K562 (cell line): ENCODE results near the gene IFT52. TPM values are rescaled to one million over a fixed set of nuclear protein-coding genes. Genes with fewer than 3 reads are reported as not detected.
"Not testable (repeated sequence)": the region's sequence is repeated elsewhere in the genome, so short reads cannot be mapped to it uniquely, and the experiment has no call there.

Experiments used
- ATAC-seq: fragments of 200-7000 bp; cut with Tn5 transposase; 3 replicates; pipeline ENCODE4 v1.9.1; 2020; ENCODE audit warnings: moderate library complexity
- BruUV-seq: library from RNA; stranded (reverse); fragments of 400-500 nt; replicated peaks from 2 replicates; lab custom pipeline; 2021; lab: Mats Ljungman, UMichigan
- CTCF ChIA-PET: fragments of 300-600 bp; formaldehyde crosslinking; extraction: SDS; loops from one replicate; lab custom pipeline; 2021; ENCODE audit warnings: low intra/inter-chr PET ratio; lab: Yijun Ruan, JAX
- POLR2A ChIA-PET: fragments of 300-600, 350-650 bp; sonication (Branson Sonifier 250); formaldehyde crosslinking; extraction: SDS; loops from one replicate; lab custom pipeline; 2021; ENCODE audit warnings: antibody characterized with exemption, inconsistent platforms; lab: Yijun Ruan, JAX
- DNase-seq, 4 experiments: peaks; one replicate each; pipeline versions ENCODE4 v3.0.0 to v3.0.0-alpha.2; 2011 to 2018; ENCODE audit warnings: low spot score in 3 of 4, mixed read lengths in 3 of 4; ENCODE audit errors: extremely low read depth in 1 of 4
- FAIRE-seq: peaks from 2 replicates; lab custom pipeline; 2011; peaks lifted over from hg19 to GRCh38; lab: Jason Lieb, UNC
- H2AFZ ChIP-seq: 2 replicates; pipeline ENCODE4 v1.6.0; 2011; ENCODE audit warnings: low read depth, low read length, control low read depth, inconsistent platforms
- H3K27ac ChIP-seq: fragments of 200-600 bp; 3 replicates; pipeline ENCODE4 v1.8.0; 2011; ENCODE audit warnings: low read depth, mild to moderate bottlenecking, control low read depth, inconsistent platforms, low read length, moderate library complexity, mixed read lengths; ENCODE audit errors: extremely low read depth
- H3K27me3 ChIP-seq, 2 experiments: fragments of 300-600 bp in 1 of 2; 2 replicates in 1 of 2; 3 replicates in 1 of 2; pipeline versions ENCODE4 v1.6.0 to v1.8.0; 2011; ENCODE audit warnings: inconsistent platforms in 2 of 2, low read length in 2 of 2, mild to moderate bottlenecking in 1 of 2, mixed read lengths in 1 of 2, moderate library complexity in 1 of 2; ENCODE audit not compliant: control insufficient read depth in 2 of 2, insufficient read depth in 2 of 2
- H3K36me3 ChIP-seq: fragments of 300-600 bp; 3 replicates; pipeline ENCODE4 v1.8.0; 2011; ENCODE audit warnings: mild to moderate bottlenecking, low read length, inconsistent platforms; ENCODE audit not compliant: control insufficient read depth, insufficient read depth
- H3K4me1 ChIP-seq, 2 experiments: fragments of 200-600 bp in 1 of 2; replicated peaks in 1 of 2; 2 replicates in 1 of 2; 3 replicates in 1 of 2; pipeline versions ENCODE4 v1.5.1 to v1.8.0; 2011; ENCODE audit warnings: inconsistent platforms in 2 of 2, low read length in 2 of 2, mild to moderate bottlenecking in 1 of 2, mixed read lengths in 1 of 2, moderate library complexity in 1 of 2; ENCODE audit not compliant: control insufficient read depth in 2 of 2, insufficient read depth in 2 of 2
- H3K4me2 ChIP-seq: 2 replicates; pipeline ENCODE4 v1.6.1; 2011; ENCODE audit warnings: low read length, control low read depth, inconsistent platforms, mixed read lengths; ENCODE audit not compliant: insufficient read depth
- H3K4me3 ChIP-seq: fragments of 200-600 bp; sonication (generic), shearing (Covaris generic); 2 replicates; pipeline ENCODE4 v1.5.1; 2016; ENCODE audit warnings: control low read depth, inconsistent platforms
- H3K79me2 ChIP-seq: fragments of 200-600 bp; 3 replicates; pipeline ENCODE4 v1.8.0; 2011; ENCODE audit warnings: low read length, inconsistent platforms; ENCODE audit not compliant: control insufficient read depth, insufficient read depth
- H3K9ac ChIP-seq, 2 experiments: 2 replicates each; pipeline versions ENCODE4 v1.6.0 to v1.6.1; 2011; ENCODE audit warnings: low read depth in 2 of 2, low read length in 2 of 2, control low read depth in 1 of 2, inconsistent platforms in 1 of 2, mild to moderate bottlenecking in 1 of 2, mixed read lengths in 1 of 2; ENCODE audit not compliant: insufficient read depth in 1 of 2
- H3K9me1 ChIP-seq: one replicate; pipeline ENCODE4 v1.6.0; 2011; ENCODE audit warnings: inconsistent platforms, mild to moderate bottlenecking, low read length, moderate library complexity; ENCODE audit not compliant: control insufficient read depth, insufficient read depth
- H3K9me3 ChIP-seq: replicated peaks from 2 replicates; pipeline ENCODE4 v1.5.1; 2011; ENCODE audit warnings: low read depth, low read length, inconsistent platforms; ENCODE audit not compliant: control insufficient read depth, insufficient read depth
- H4K20me1 ChIP-seq: replicated peaks from 2 replicates; pipeline ENCODE4 v1.6.1; 2011; ENCODE audit warnings: low read length, inconsistent platforms, mixed read lengths; ENCODE audit not compliant: control insufficient read depth, insufficient read depth
- ATF6 ChIP-seq: sonication (generic); formaldehyde crosslinking; IDR thresholded peaks from 2 replicates; pipeline ENCODE4 v1.4.0; 2020; ENCODE audit warnings: mild to moderate bottlenecking, missing genetic modification reagents
- CBFA2T2 ChIP-seq: fragments of 450-650 bp; conservative IDR thresholded peaks from 2 replicates; pipeline ENCODE4 v1.6.1; 2017; ENCODE audit warnings: mild to moderate bottlenecking
- CREM ChIP-seq: IDR thresholded peaks from 2 replicates; pipeline ENCODE4 v1.6.1; 2014; ENCODE audit warnings: antibody characterized with exemption, low read depth
- EWSR1 ChIP-seq: fragments of 450-650 bp; IDR thresholded peaks from 2 replicates; pipeline ENCODE4 v1.6.1; 2018; ENCODE audit warnings: borderline replicate concordance, mild to moderate bottlenecking, low read depth, moderate library complexity; ENCODE audit not compliant: partially characterized antibody
- FIP1L1 ChIP-seq: fragments of 200-400 bp; formaldehyde crosslinking; IDR thresholded peaks from 2 replicates; pipeline ENCODE4 v1.6.1; 2018; ENCODE audit warnings: mild to moderate bottlenecking, low read depth, low read length; ENCODE audit not compliant: poor library complexity, severe bottlenecking
- HMBOX1 ChIP-seq: sonication (generic); IDR thresholded peaks from 2 replicates; pipeline ENCODE4 v1.6.1; 2016
- KHSRP ChIP-seq: fragments of 450-650 bp; IDR thresholded peaks from 2 replicates; pipeline ENCODE4 v1.6.1; 2017
- MAFF ChIP-seq: IDR thresholded peaks from 2 replicates; pipeline ENCODE4 v1.6.1; 2012; ENCODE audit warnings: low read length, improper control_type of control experiment
- MED1 ChIP-seq: sonication (generic); formaldehyde crosslinking; IDR thresholded peaks from 2 replicates; pipeline ENCODE4 v1.8.1; 2023; ENCODE audit warnings: missing genetic modification reagents, borderline replicate concordance
- MTA1 ChIP-seq: fragments of 450-650 bp; IDR thresholded peaks from 2 replicates; pipeline ENCODE4 v1.6.1; 2017; ENCODE audit warnings: borderline replicate concordance
- NFXL1 ChIP-seq: fragments of 450-650 bp; formaldehyde crosslinking; IDR thresholded peaks from 2 replicates; pipeline ENCODE4 v1.4.0; 2021; ENCODE audit warnings: mild to moderate bottlenecking
- PCBP1 ChIP-seq: fragments of 200-400 bp; formaldehyde crosslinking; IDR thresholded peaks from 2 replicates; pipeline ENCODE4 v1.6.1; 2018; ENCODE audit warnings: mild to moderate bottlenecking, low read depth, low read length; ENCODE audit not compliant: poor library complexity, severe bottlenecking
- PHB ChIP-seq: fragments of 250-450 bp; sonication (Bioruptor Pico); IDR thresholded peaks from 2 replicates; pipeline ENCODE4 v1.5.0; 2021
- PTRF ChIP-seq: fragments of 450-650 bp; IDR thresholded peaks from 2 replicates; pipeline ENCODE4 v1.6.1; 2016; ENCODE audit warnings: mild to moderate bottlenecking, missing genetic modification characterization, missing compliant biosample characterization
- RBM15 ChIP-seq: fragments of 200-400 bp; formaldehyde crosslinking; IDR thresholded peaks from 2 replicates; pipeline ENCODE4 v1.6.1; 2018; ENCODE audit warnings: mild to moderate bottlenecking, low read length, moderate library complexity; ENCODE audit not compliant: insufficient read depth
- SRF ChIP-seq, 2 experiments: fragments of 250-450, 450-650 bp in 1 of 2; sonication (Bioruptor Pico) in 1 of 2; sonication (generic) in 1 of 2; formaldehyde crosslinking; IDR thresholded peaks; 2 replicates each; pipeline versions ENCODE4 v1.5.0 to v1.5.1; 2020 to 2022; ENCODE audit warnings: mild to moderate bottlenecking in 1 of 2, missing genetic modification reagents in 1 of 2
- ZBTB1 ChIP-seq: sonication (generic); formaldehyde crosslinking; IDR thresholded peaks from 2 replicates; pipeline ENCODE4 v1.8.1; 2023; ENCODE audit warnings: missing genetic modification reagents, low read depth, mild to moderate bottlenecking, borderline replicate concordance
- ZNF224 ChIP-seq: sonication (generic); formaldehyde crosslinking; IDR thresholded peaks from 2 replicates; pipeline ENCODE4 v1.8.0; 2022; ENCODE audit warnings: mild to moderate bottlenecking, missing genetic modification reagents
- WGBS: fragments of 100-300 bp; shearing (Covaris generic); methylation state at CpG from one replicate; pipeline ENCODE4 v1.1.6; 2016; ENCODE audit warnings: low coverage, mixed read lengths; ENCODE audit not compliant: insufficient coverage; ENCODE audit errors: missing lambda C conversion rate; 5-methylcytosine and 5-hydroxymethylcytosine counted together
- in situ Hi-C: fragments of 300-500 bp; cut with MboI; formaldehyde crosslinking; loops from 4 replicates; pipeline ENCODE4 v1.15.0; 2018; ENCODE audit warnings: inconsistent platforms, mixed read lengths
- intact Hi-C: fragments of 100-400 bp; cut with micrococcal nuclease; formaldehyde crosslinking; loops from 2 replicates; pipeline ENCODE4 v1.14.2; 2022
- polyA plus RNA-seq, 8 experiments: library from polyadenylated mRNA; depleted of rRNA in 4 of 8; stranded (reverse) in 5 of 8; unstranded in 3 of 8; fragments of >200 nt; fragmentation: Nextera tagmentation in 2 of 8; fragmentation: Illumina TruSeq in 1 of 8; extraction: Ambion mirVana in 2 of 8; extraction: Trizol in 1 of 8; gene quantifications; 2 replicates each; pipeline versions ENCODE4 v1.2.1 to v1.2.3, GENCODE V29; 2011 to 2014; ENCODE audit warnings: inconsistent platforms in 1 of 8, missing spikeins in 1 of 8
- total RNA-seq, 7 experiments: library from RNA; depleted of rRNA in 6 of 7; stranded (reverse); fragments of >200 nt in 6 of 7; fragmentation: Illumina TruSeq in 2 of 7; extraction: Trizol in 2 of 7; gene quantifications; 2 replicates each; pipeline versions ENCODE4 v1.2.1 to v1.2.3, GENCODE V29; 2011 to 2021; ENCODE audit warnings: low replicate concordance in 1 of 7

IFT52 gene
- total and polyA plus RNA-seq, 9 of the 15 experiments (the other 6 are each of a cell fraction or from before 2014, with no cell fraction given), result 11.0 to 31.4 (median 20.4) TPM

DNA sequence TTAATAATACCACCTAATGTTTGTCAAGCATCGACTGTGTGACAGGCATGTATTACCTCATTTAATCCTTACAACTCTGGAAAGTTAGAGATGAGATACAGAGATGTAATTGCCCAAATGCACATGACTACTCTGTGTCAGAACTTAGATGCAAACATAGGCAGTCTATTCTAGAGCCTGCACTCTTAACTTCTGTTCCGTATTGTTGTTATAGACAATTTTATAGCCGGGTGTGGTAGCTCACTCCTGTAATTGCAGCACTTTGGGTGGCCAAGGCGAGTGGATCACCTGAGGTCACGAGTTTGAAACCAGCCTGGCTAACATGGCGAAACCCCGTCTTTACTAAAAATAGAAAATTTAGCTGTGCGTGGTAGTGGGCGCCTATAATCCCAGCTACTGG lies 15.0 kb downstream of the IFT52 start:
- H3K79me2 ChIP-seq, result no peaks in the 10 kb centered on the region
- in situ Hi-C loops, result no loop called here

DNA sequence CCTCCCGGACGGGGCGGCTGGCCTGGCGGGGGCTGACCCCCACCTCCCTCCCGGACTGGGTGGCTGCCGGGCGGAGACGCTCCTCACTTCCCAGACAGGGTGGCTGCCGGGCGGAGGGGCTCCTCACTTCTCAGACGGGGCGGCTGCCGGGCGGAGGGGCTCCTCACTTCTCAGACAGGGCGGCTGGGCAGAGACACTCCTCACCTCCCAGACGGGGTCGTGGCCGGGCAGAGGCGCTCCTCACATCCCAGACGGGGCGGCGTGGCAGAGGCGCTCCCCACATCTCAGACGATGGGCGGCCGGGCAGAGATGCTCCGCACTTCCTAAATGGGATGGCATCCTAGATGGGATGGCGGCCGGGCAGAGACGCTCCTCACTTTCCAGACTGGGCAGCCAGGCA lies 16.5 kb downstream of the IFT52 start:
- BruUV-seq, intact Hi-C loops, FAIRE-seq, H3K79me2 ChIP-seq, H3K27ac ChIP-seq, H3K36me3 ChIP-seq, POLR2A ChIA-PET, in situ Hi-C loops, H3K27me3 ChIP-seq, H3K9me1 ChIP-seq, DNase-seq, H2AFZ ChIP-seq, H3K9ac ChIP-seq, H3K9me3 ChIP-seq, H3K4me2 ChIP-seq, H4K20me1 ChIP-seq, ATAC-seq, H3K4me1 ChIP-seq, H3K4me3 ChIP-seq, CTCF ChIA-PET: not testable (repeated sequence)
- WGBS, result no CpG with 5 or more reads among the region's 30 CpGs

More for the DNA sequence above, 15.0 kb downstream of the IFT52 start:
- no peaks in the 10 kb centered on the region for H3K27me3 ChIP-seq
- H3K9me3 ChIP-seq, result no peaks in the 10 kb centered on the region
- ATAC-seq, result no peak
- no peak for TF ChIP-seq SRF (CRISPR knock-in tag; IDR thresholded peaks at IDR 0.05)
- TF ChIP-seq NFXL1 (CRISPR knock-in tag), result no peak
- TF ChIP-seq PHB, result no peak
- TF ChIP-seq MED1 (CRISPR knock-in tag), result no peak
- no peak for TF ChIP-seq FIP1L1
- no peak for TF ChIP-seq HMBOX1
- TF ChIP-seq ATF6 (CRISPR knock-in tag), result no peak
- TF ChIP-seq KHSRP, result no peak
- TF ChIP-seq CBFA2T2, result no peak
- no peak for TF ChIP-seq PCBP1
- TF ChIP-seq MTA1, result no peak
- TF ChIP-seq ZBTB1, result no peak
- TF ChIP-seq CREM, result no peak
- TF ChIP-seq EWSR1, result no peak
- TF ChIP-seq MAFF, result no peak
- TF ChIP-seq PTRF (tag), result no peak
- no peak for TF ChIP-seq ZNF224 (CRISPR knock-in tag)
- no peak for TF ChIP-seq RBM15
- H3K4me2 ChIP-seq, result no peak overlapping the region
- no peaks in the 10 kb centered on the region for H3K9me1 ChIP-seq
- H3K36me3 ChIP-seq, result peaks cover 10% of the 10 kb centered on the region; the same call in 1 of the 3 replicates
- no peaks in the 10 kb centered on the region for H3K4me1 ChIP-seq
- no peak overlapping the region for H3K27ac ChIP-seq
- 90% methylated on average over 9 of the region's 9 CpGs for WGBS
- ChIA-PET POLR2A (no interaction called here), CTCF (no interaction called here)
- FAIRE-seq, result no peak
- H4K20me1 ChIP-seq, result no peaks in the 10 kb centered on the region
- BruUV-seq, result no TSS peak
- no peak overlapping the region for H3K9ac ChIP-seq
- no peak overlapping the region for H3K4me3 ChIP-seq
- no peak for DNase-seq
- intact Hi-C loops, result no loop called here
- no peak overlapping the region for H2AFZ ChIP-seq
